RWPE2 (cell line): ENCODE data around the gene RIMBP2.

ENCODE experiments used
- ATAC-seq: fragments of 200-7000 bp; cut with Tn5 transposase; 3 replicates; pipeline ENCODE4 v1.9.1; 2021; ENCODE audit warnings: low read depth
- DNase-seq: peaks from one replicate; pipeline ENCODE4 v3.0.0-alpha.2; 2020; ENCODE audit warnings: low spot score
- H3K27ac ChIP-seq: fragments of 450-650 bp; 2 replicates; pipeline ENCODE4 v1.5.1; 2017; ENCODE audit warnings: mild to moderate bottlenecking; ENCODE audit not compliant: poor library complexity, severe bottlenecking
- H3K27me3 ChIP-seq: fragments of 250-450 bp; sonication (Bioruptor Pico); 2 replicates; pipeline ENCODE4 v1.5.1; 2021; ENCODE audit warnings: mild to moderate bottlenecking, moderate library complexity; ENCODE audit not compliant: insufficient read depth, poor library complexity, severe bottlenecking
- H3K36me3 ChIP-seq: fragments of 250-450 bp; sonication (Bioruptor Pico); 2 replicates; pipeline ENCODE4 v1.5.1; 2020; ENCODE audit warnings: low read depth, mild to moderate bottlenecking, moderate library complexity
- H3K4me1 ChIP-seq: fragments of 250-450 bp; sonication (Bioruptor Pico); 2 replicates; pipeline ENCODE4 v1.5.1; 2021; ENCODE audit warnings: mild to moderate bottlenecking, moderate library complexity; ENCODE audit not compliant: insufficient read depth, poor library complexity, severe bottlenecking
- H3K4me3 ChIP-seq: fragments of 250-450 bp; sonication (Bioruptor Pico); 2 replicates; pipeline ENCODE4 v1.5.1; 2021; ENCODE audit warnings: mild to moderate bottlenecking, moderate library complexity; ENCODE audit not compliant: severe bottlenecking
- H3K9me3 ChIP-seq: fragments of 250-450 bp; sonication (Bioruptor Pico); 2 replicates; pipeline ENCODE4 v1.5.1; 2021; ENCODE audit warnings: mild to moderate bottlenecking, moderate library complexity; ENCODE audit not compliant: severe bottlenecking
- TF ChIP-seq, protein P1 (sequence below): fragments of 450-650 bp; IDR thresholded peaks from one replicate; pipeline ENCODE4 v1.5.1; 2017; ENCODE audit warnings: mild to moderate bottlenecking, moderate library complexity; ENCODE audit not compliant: poor library complexity, severe bottlenecking

The RIMBP2 gene

DNA sequence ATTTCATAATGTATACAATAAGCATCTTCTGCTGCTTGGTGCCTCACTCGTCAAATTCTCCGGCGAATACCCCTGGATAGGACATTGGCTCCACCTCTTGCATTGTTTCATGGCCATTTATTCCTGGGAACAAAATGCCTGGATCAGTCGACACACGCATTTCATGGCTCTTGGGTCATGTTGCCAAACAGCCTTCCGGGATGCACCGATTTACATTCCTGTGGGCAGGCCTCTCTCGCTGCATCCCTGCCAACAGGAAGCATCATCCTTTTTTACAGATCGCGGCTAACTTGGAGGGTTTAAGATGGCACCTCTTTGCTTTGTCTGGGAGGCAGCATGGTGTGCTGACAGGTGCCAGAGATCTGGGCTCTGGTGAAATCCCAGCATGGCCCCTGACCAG is 32.7 kb upstream of the RIMBP2 start:
- H3K27me3 ChIP-seq, result no peaks in the 10 kb centered on the region
- H3K4me1 ChIP-seq, result no peaks in the 10 kb centered on the region
- TF ChIP-seq, protein P1, sequence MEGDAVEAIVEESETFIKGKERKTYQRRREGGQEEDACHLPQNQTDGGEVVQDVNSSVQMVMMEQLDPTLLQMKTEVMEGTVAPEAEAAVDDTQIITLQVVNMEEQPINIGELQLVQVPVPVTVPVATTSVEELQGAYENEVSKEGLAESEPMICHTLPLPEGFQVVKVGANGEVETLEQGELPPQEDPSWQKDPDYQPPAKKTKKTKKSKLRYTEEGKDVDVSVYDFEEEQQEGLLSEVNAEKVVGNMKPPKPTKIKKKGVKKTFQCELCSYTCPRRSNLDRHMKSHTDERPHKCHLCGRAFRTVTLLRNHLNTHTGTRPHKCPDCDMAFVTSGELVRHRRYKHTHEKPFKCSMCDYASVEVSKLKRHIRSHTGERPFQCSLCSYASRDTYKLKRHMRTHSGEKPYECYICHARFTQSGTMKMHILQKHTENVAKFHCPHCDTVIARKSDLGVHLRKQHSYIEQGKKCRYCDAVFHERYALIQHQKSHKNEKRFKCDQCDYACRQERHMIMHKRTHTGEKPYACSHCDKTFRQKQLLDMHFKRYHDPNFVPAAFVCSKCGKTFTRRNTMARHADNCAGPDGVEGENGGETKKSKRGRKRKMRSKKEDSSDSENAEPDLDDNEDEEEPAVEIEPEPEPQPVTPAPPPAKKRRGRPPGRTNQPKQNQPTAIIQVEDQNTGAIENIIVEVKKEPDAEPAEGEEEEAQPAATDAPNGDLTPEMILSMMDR, result no peak
- no peak for ATAC-seq
- no peaks in the 10 kb centered on the region for H3K36me3 ChIP-seq
- no peak overlapping the region for H3K27ac ChIP-seq
- DNase-seq, result no peak
- H3K4me3 ChIP-seq, result no peak overlapping the region
- H3K9me3 ChIP-seq, result peaks cover 2% of the 10 kb centered on the region

DNA sequence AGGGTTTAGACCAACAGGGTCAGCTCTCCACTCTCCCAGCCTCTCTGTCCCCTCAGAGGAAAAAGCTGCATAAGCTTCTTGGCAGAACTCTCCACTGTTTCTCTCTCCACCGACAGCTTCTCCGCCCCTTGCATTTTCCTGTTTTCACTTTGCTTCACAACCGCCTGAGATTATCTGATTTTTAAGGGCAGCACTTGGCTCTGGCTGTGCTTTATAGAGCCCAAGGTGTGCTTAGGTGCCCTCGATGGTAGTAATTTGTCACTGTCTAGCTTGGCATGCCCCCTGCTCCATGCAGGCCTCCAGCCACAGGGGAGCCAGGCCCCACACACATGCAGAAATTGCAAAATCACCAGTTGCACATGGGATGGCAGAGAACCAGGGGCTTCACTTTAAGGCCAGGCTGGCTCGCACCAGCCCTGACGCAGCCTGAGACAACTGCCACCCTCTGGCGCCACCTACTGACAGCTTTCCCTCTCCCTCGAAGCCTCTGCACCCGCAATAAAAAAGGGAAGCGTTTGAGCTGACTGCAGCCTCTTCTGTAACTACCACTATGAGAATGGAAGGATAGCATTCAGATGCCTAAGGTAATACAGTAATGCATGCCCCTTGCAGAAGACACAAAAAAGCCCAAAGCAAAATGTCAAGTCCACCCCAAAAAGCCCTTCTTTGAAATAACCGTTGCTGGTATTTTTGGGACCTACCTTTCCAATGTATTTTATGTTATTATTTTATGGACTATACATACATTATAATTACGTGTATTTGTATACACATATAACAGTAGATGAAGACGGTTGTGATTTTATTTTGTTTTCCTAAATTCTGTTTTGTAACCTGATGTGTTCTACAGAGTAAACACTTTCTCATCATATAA is 32.0 kb upstream of the RIMBP2 start:
- Histone ChIP-seq H3K36me3 (no peaks in the 10 kb centered on the region), H3K4me1 (no peaks in the 10 kb centered on the region), H3K9me3 (peaks cover 2% of the 10 kb centered on the region), H3K27ac (no peak overlapping the region), H3K27me3 (no peaks in the 10 kb centered on the region), H3K4me3 (no peak overlapping the region)
- ATAC-seq, result peak; percentile 94
- no peak for DNase-seq
- TF ChIP-seq, protein P1, result peak; percentile 91

DNA sequence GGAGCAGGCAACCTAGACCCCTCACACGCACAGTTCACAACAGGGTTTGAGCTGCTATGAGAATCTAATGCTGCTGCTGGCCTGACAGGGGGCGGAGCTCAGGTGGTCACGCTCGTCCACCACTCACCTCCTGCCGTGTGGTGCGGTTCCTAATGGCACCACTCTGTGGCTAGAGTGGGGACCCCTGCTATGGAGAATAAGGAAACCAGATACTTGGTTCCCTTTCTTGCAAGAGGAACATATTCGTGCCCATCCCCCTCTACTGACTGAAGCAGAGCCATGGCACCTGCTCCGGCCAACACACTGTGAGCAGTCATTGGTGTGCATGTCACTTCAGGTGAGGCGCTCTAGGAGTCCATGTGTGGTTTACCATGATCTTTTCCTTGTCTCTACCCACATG is 30.4 kb upstream of the RIMBP2 start:
- TF ChIP-seq, protein P1, result no peak
- H3K9me3 ChIP-seq, result peaks cover 2% of the 10 kb centered on the region
- H3K4me3 ChIP-seq, result no peak overlapping the region
- no peaks in the 10 kb centered on the region for H3K36me3 ChIP-seq
- no peaks in the 10 kb centered on the region for H3K4me1 ChIP-seq
- DNase-seq (no peak), ATAC-seq (no peak)
- no peak overlapping the region for H3K27ac ChIP-seq
- H3K27me3 ChIP-seq, result no peaks in the 10 kb centered on the region

DNA sequence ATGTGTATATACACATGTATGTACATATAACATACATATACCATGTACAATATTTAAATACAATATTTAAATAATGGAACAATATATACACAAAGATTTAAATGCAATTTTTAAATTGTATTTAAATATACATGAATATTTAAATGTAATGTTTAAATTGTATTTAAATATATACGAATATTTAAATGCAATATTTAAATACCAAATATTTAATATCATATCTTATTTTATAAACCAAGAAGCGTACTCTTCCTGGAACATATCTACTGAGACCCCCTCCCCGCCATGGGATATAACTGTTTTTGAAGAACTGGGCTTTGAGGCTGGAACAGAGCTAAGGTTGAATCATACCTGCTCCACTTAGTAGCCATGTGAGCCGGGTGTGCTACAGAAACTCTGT is 29.8 kb upstream of the RIMBP2 start:
- no peaks in the 10 kb centered on the region for H3K36me3 ChIP-seq
- peaks cover 2% of the 10 kb centered on the region for H3K9me3 ChIP-seq
- H3K4me1 ChIP-seq, result no peaks in the 10 kb centered on the region
- H3K27me3 ChIP-seq, result no peaks in the 10 kb centered on the region
- H3K27ac ChIP-seq, result no peak overlapping the region
- DNase-seq, result no peak
- ATAC-seq, result no peak
- H3K4me3 ChIP-seq, result no peak overlapping the region
- TF ChIP-seq, protein P1, result no peak

DNA sequence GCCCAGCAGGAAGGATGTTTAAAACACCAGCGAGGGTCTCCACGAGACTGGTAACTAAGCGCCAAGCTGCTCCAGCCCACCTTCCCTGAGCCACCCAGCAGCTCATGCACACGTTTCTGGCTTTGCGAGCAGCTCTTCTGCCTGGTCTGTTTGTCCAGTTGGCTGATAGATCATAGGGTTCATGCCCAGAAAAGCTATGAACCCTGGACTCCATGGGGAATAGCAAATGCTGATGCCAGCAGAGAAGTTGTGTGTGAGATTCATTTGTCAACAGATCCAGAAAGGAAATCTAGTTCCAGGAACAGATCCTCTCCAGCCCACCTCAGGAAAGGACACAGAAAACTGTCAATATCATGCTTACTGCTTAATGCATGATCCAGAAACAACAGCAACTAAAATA is 28.2 kb upstream of the RIMBP2 start:
- H3K27ac ChIP-seq, result no peak overlapping the region
- ATAC-seq, result no peak

More for the DNA sequence above, 28.2 kb upstream of the RIMBP2 start:
- H3K36me3 ChIP-seq, result no peaks in the 10 kb centered on the region
- peaks cover 2% of the 10 kb centered on the region for H3K9me3 ChIP-seq
- DNase-seq, result no peak
- no peak overlapping the region for H3K4me3 ChIP-seq
- H3K27me3 ChIP-seq, result no peaks in the 10 kb centered on the region
- TF ChIP-seq, protein P1, result no peak
- H3K4me1 ChIP-seq, result no peaks in the 10 kb centered on the region
